HCT116 (cell line): ENCODE measurements around the gene PPP1CC. TPM values are rescaled to one million over a fixed set of nuclear protein-coding genes. Genes with fewer than 3 reads are reported as not detected.

Experiments
- ATAC-seq: fragments of 200-7000 bp; cut with Tn5 transposase; 2 replicates; pipeline ENCODE4 v1.9.1; 2020; ENCODE audit warnings: mild to moderate bottlenecking, moderate library complexity
- BruUV-seq: library from RNA; stranded (reverse); fragments of 400-500 nt; replicated peaks from 2 replicates; lab custom pipeline; 2021; lab: Mats Ljungman, UMichigan
- CTCF ChIA-PET: fragments of 300-600 bp; sonication (Branson Sonifier 250); formaldehyde crosslinking; loops from one replicate; lab custom pipeline; 2021; ENCODE audit warnings: antibody characterized with exemption; lab: Charles Lee
- POLR2A ChIA-PET: fragments of 300-600, 350-600 bp; sonication (Branson Sonifier 250); formaldehyde crosslinking; loops from one replicate; lab custom pipeline; 2021; ENCODE audit warnings: antibody characterized with exemption; lab: Charles Lee
- RAD21 ChIA-PET, 2 experiments: fragments of 300-600 bp; sonication (Branson Sonifier 250); formaldehyde crosslinking; loops; one replicate each; lab custom pipeline; 2023; ENCODE audit warnings: low total read pairs in 2 of 2; ENCODE audit not compliant: uncharacterized antibody in 2 of 2, unreplicated experiment in 2 of 2, low non-redundant PET in 1 of 2; lab: Charles Lee
- DNase-seq: peaks from one replicate; pipeline ENCODE4 v3.0.0-alpha.2; 2010; ENCODE audit warnings: low read depth, low spot score
- H2AFZ ChIP-seq: fragments of 200-600 bp; shearing (Covaris generic), sonication (generic); 2 replicates; pipeline ENCODE4 v1.6.1; 2017; ENCODE audit warnings: low read depth, mixed run types, mixed read lengths, antibody characterized with exemption, low read length; ENCODE audit not compliant: poor library complexity, severe bottlenecking
- H3K27ac ChIP-seq: 2 replicates; pipeline ENCODE4 v1.5.1; 2012; ENCODE audit warnings: low read depth, low read length
- H3K27me3 ChIP-seq: fragments of 200-600 bp; sonication (generic); 2 replicates; pipeline ENCODE4 v1.6.1; 2016; ENCODE audit warnings: mixed run types, low read length, mixed read lengths; ENCODE audit not compliant: insufficient read depth
- H3K36me3 ChIP-seq, 2 experiments: fragments of 200-500 bp in 1 of 2; fragments of 200-600 bp in 1 of 2; sonication (Bioruptor generic) in 1 of 2; sonication (generic) in 1 of 2; 2 replicates each; pipeline versions ENCODE4 v1.5.1 to v1.6.1; 2014 to 2016; ENCODE audit warnings: low read length in 2 of 2, inconsistent platforms in 1 of 2, mixed read lengths in 1 of 2, mixed run types in 1 of 2; ENCODE audit not compliant: insufficient read depth in 2 of 2, control insufficient read depth in 1 of 2
- H3K4me1 ChIP-seq, 2 experiments: fragments of 200-600 bp in 1 of 2; sonication (generic) in 1 of 2; 2 replicates each; pipeline versions ENCODE4 v1.5.1 to v1.6.1; 2012 to 2017; ENCODE audit warnings: low read length in 2 of 2, inconsistent platforms in 1 of 2, mild to moderate bottlenecking in 1 of 2, mixed read lengths in 1 of 2, mixed run types in 1 of 2, moderate library complexity in 1 of 2; ENCODE audit not compliant: insufficient read depth in 2 of 2, control insufficient read depth in 1 of 2
- H3K4me2 ChIP-seq: fragments of 200-600 bp; sonication (generic); 2 replicates; pipeline ENCODE4 v1.6.1; 2017; ENCODE audit warnings: mixed run types, low read length, mixed read lengths
- H3K4me3 ChIP-seq, 2 experiments: fragments of 200-600 bp in 1 of 2; sonication (generic) in 1 of 2; replicated peaks in 1 of 2; 2 replicates each; pipeline ENCODE4 v1.5.1; 2011 to 2016; ENCODE audit warnings: low read length in 2 of 2, control low read depth in 1 of 2, low read depth in 1 of 2, mild to moderate bottlenecking in 1 of 2, mixed read lengths in 1 of 2, mixed run types in 1 of 2
- H3K79me2 ChIP-seq: fragments of 200-600 bp; sonication (generic); 2 replicates; pipeline ENCODE4 v1.6.1; 2017; ENCODE audit warnings: mild to moderate bottlenecking, mixed run types, low read length, moderate library complexity, mixed read lengths; ENCODE audit not compliant: insufficient read depth
- H3K9ac ChIP-seq: fragments of 200-600 bp; sonication (generic); 2 replicates; pipeline ENCODE4 v1.6.1; 2016; ENCODE audit warnings: low read length, mixed read lengths
- H3K9me2 ChIP-seq: fragments of 200-600 bp; sonication (generic), shearing (Covaris generic); 2 replicates; pipeline ENCODE4 v1.6.1; 2017; ENCODE audit warnings: mixed run types, mild to moderate bottlenecking, moderate library complexity; ENCODE audit not compliant: insufficient read depth
- H3K9me3 ChIP-seq, 2 experiments: fragments of 200-500 bp in 1 of 2; fragments of 200-600 bp in 1 of 2; sonication (Bioruptor generic) in 1 of 2; sonication (generic) in 1 of 2; 2 replicates each; pipeline ENCODE4 v1.6.1; 2014 to 2017; ENCODE audit warnings: low read length in 2 of 2, mixed read lengths in 2 of 2, inconsistent platforms in 1 of 2, low read depth in 1 of 2, mild to moderate bottlenecking in 1 of 2, mixed run types in 1 of 2, moderate library complexity in 1 of 2; ENCODE audit not compliant: control insufficient read depth in 1 of 2, insufficient read depth in 1 of 2
- H4K20me1 ChIP-seq: fragments of 200-600 bp; sonication (generic), shearing (Covaris generic); 2 replicates; pipeline ENCODE4 v1.6.1; 2017; ENCODE audit warnings: mixed run types, mild to moderate bottlenecking, moderate library complexity; ENCODE audit not compliant: insufficient read depth
- CBX3 ChIP-seq: IDR thresholded peaks from 2 replicates; pipeline ENCODE4 v1.6.1; 2012; ENCODE audit warnings: low read depth
- CEBPB ChIP-seq: IDR thresholded peaks from 2 replicates; pipeline ENCODE4 v1.6.1; 2012; ENCODE audit warnings: low read depth
- CTCF ChIP-seq, 3 experiments: fragments of 200-600 bp in 1 of 3; sonication (generic) in 1 of 3; IDR thresholded peaks in 2 of 3; conservative IDR thresholded peaks in 1 of 3; 2 replicates each; pipeline ENCODE4 v1.5.1; 2012 to 2017; ENCODE audit warnings: low read depth in 2 of 3, low read length in 2 of 3, antibody characterized with exemption in 1 of 3, borderline replicate concordance in 1 of 3, control low read depth in 1 of 3, mild to moderate bottlenecking in 1 of 3, mixed read lengths in 1 of 3, mixed run types in 1 of 3, moderate library complexity in 1 of 3; ENCODE audit not compliant: insufficient read depth in 1 of 3
- ELF1 ChIP-seq: IDR thresholded peaks from 2 replicates; pipeline ENCODE4 v1.6.1; 2012; ENCODE audit warnings: low read depth, borderline replicate concordance
- EZH2 ChIP-seq: fragments of 200-600 bp; sonication (generic); IDR thresholded peaks from 2 replicates; pipeline ENCODE4 v1.6.1; 2017; ENCODE audit warnings: antibody characterized with exemption, mixed run types
- EZH2phosphoT487 ChIP-seq: fragments of 200-600 bp; IDR thresholded peaks from 2 replicates; pipeline ENCODE4 v1.6.1; 2018; ENCODE audit warnings: antibody characterized with exemption, borderline replicate concordance
- JUND ChIP-seq: IDR thresholded peaks from 2 replicates; pipeline ENCODE4 v1.6.1; 2012
- MAX ChIP-seq: IDR thresholded peaks from 2 replicates; pipeline ENCODE4 v1.6.1; 2012
- POLR2A ChIP-seq: IDR thresholded peaks from 2 replicates; pipeline ENCODE4 v1.7.0; 2011; ENCODE audit warnings: borderline replicate concordance; ENCODE audit not compliant: insufficient read depth, insufficient read length; ENCODE audit errors: extremely low read depth
- RAD21 ChIP-seq: IDR thresholded peaks from 2 replicates; pipeline ENCODE4 v1.6.1; 2012; ENCODE audit warnings: low read depth, mild to moderate bottlenecking
- REST ChIP-seq: IDR thresholded peaks from 2 replicates; pipeline ENCODE4 v1.6.1; 2012; ENCODE audit warnings: low read depth
- TCF7L2 ChIP-seq: IDR thresholded peaks from 2 replicates; pipeline ENCODE4 v1.7.0; 2011; ENCODE audit warnings: borderline replicate concordance, inconsistent platforms; ENCODE audit not compliant: insufficient read depth, insufficient read length; ENCODE audit errors: extremely low read depth
- YY1 ChIP-seq: IDR thresholded peaks from 2 replicates; pipeline ENCODE4 v1.6.1; 2011; ENCODE audit warnings: low read length, low read depth, moderate library complexity, mild to moderate bottlenecking; ENCODE audit not compliant: insufficient replicate concordance; ENCODE audit errors: extremely low read depth
- ZBTB33 ChIP-seq: IDR thresholded peaks from 2 replicates; pipeline ENCODE4 v1.6.1; 2011; ENCODE audit warnings: mild to moderate bottlenecking, low read length, moderate library complexity; ENCODE audit not compliant: insufficient replicate concordance; ENCODE audit errors: extremely low read depth
- ZFX ChIP-seq: fragments of 450-650 bp; IDR thresholded peaks from 2 replicates; pipeline ENCODE4 v1.6.1; 2017
- intact Hi-C: fragments of 100-400 bp; cut with micrococcal nuclease; formaldehyde crosslinking; loops from 2 replicates; pipeline ENCODE4 v1.10.0; 2022
- total RNA-seq: library from RNA; stranded (reverse); gene quantifications from one replicate; pipeline ENCODE4 v1.2.1, GENCODE V29; 2021; ENCODE audit not compliant: unreplicated experiment

Gene PPP1CC
- total RNA-seq, 1 experiment from 2014 or later: 248 TPM

- Histone ChIP-seq H3K9me3 (no peaks in the 10 kb centered on the region), H3K4me3 (no peak overlapping the region), H2AFZ (no peak overlapping the region), H3K27ac (no peak overlapping the region), H3K36me3 (no peaks in the 10 kb centered on the region), H3K27me3 (no peaks in the 10 kb centered on the region), H3K9ac (no peak overlapping the region), H4K20me1 (no peaks in the 10 kb centered on the region), H3K4me2 (no peak overlapping the region), H3K9me2 (no peaks in the 10 kb centered on the region), H3K4me1 (peaks cover 0 to 3% of the 10 kb centered on the region in 2 experiments; a peak in 1 of 4 replicates), H3K79me2 (no peaks in the 10 kb centered on the region)
- TF ChIP-seq CEBPB (no peak), RAD21 (no peak), ELF1 (no peak), MAX (no peak), REST (no peak), TCF7L2 (no peak), CTCF (IDR thresholded peaks at IDR 0.05 in 2 of 3, conservative IDR thresholded peaks at IDR 0.05 in 1 of 3; ENCODE audit: borderline replicate concordance in 1 of 3, insufficient read depth in 1 of 3, low read depth in 2 of 3, low read length in 2 of 3) (no peak), ZBTB33 (no peak), CBX3 (no peak), JUND (no peak), YY1 (no peak), ZFX (no peak), EZH2phosphoT487 (no peak), POLR2A (no peak), EZH2 (no peak)
- no peak for ATAC-seq
- intact Hi-C loops: no loop called here
- ChIA-PET RAD21 (no interaction called here), CTCF (no interaction called here), POLR2A (no interaction called here)
- no TSS peak for BruUV-seq
- DNase-seq: no peak
Measured at GRCh38 chr12:110756611-110757010, 13.9 kb upstream of the PPP1CC start.
